H9 (cell line): ENCODE results near the gene SEC22A. TPM values are rescaled to one million over a fixed set of nuclear protein-coding genes. Genes with fewer than 3 reads are reported as not detected.
A peak's percentile ranks its signal among the peaks of the same experiment; 100 is the strongest.

ENCODE experiments used
- DNase-seq: peaks from one replicate; pipeline ENCODE4 v3.0.0-alpha.2; 2017
- H2AFZ ChIP-seq: one replicate; pipeline ENCODE4 v1.6.1; 2013; ENCODE audit warnings: mild to moderate bottlenecking, low read length, control low read depth, moderate library complexity
- H2AK5ac ChIP-seq: 2 replicates; pipeline ENCODE4 v1.6.1; 2013; ENCODE audit warnings: low read length, control low read depth, mixed read lengths; ENCODE audit not compliant: insufficient read length
- H2BK120ac ChIP-seq: one replicate; pipeline ENCODE4 v1.6.1; 2013; ENCODE audit warnings: low read depth, mild to moderate bottlenecking, low read length, control low read depth, inconsistent platforms; ENCODE audit not compliant: poor library complexity, severe bottlenecking
- H2BK12ac ChIP-seq: 2 replicates; pipeline ENCODE4 v1.6.1; 2013; ENCODE audit warnings: low read length, control low read depth, mixed read lengths, low read depth; ENCODE audit not compliant: insufficient read length
- H2BK15ac ChIP-seq: 2 replicates; pipeline ENCODE4 v1.6.1; 2013; ENCODE audit warnings: low read depth, low read length, control low read depth
- H2BK20ac ChIP-seq: one replicate; pipeline ENCODE4 v1.6.1; 2013; ENCODE audit warnings: low read depth, mild to moderate bottlenecking, low read length, control low read depth, inconsistent platforms; ENCODE audit not compliant: poor library complexity, severe bottlenecking
- H2BK5ac ChIP-seq: 2 replicates; pipeline ENCODE4 v1.6.1; 2013; ENCODE audit warnings: low read length, control low read depth, mixed read lengths; ENCODE audit not compliant: insufficient read length
- H3K14ac ChIP-seq: 2 replicates; pipeline ENCODE4 v1.6.1; 2013; ENCODE audit warnings: low read length, control low read depth; ENCODE audit not compliant: insufficient read depth
- H3K18ac ChIP-seq: 2 replicates; pipeline ENCODE4 v1.6.1; 2013; ENCODE audit warnings: low read depth, mild to moderate bottlenecking, mixed read lengths, low read length, control low read depth; ENCODE audit not compliant: insufficient read length
- H3K23ac ChIP-seq: 2 replicates; pipeline ENCODE4 v1.6.1; 2013; ENCODE audit warnings: low read length, control low read depth, mixed read lengths, low read depth; ENCODE audit not compliant: insufficient read length
- H3K23me2 ChIP-seq: 2 replicates; pipeline ENCODE4 v1.6.1; 2013; ENCODE audit warnings: low read depth, mild to moderate bottlenecking, mixed read lengths, low read length, control low read depth; ENCODE audit not compliant: insufficient read length, poor library complexity, severe bottlenecking
- H3K27ac ChIP-seq: 2 replicates; pipeline ENCODE4 v1.5.1; 2013; ENCODE audit warnings: low read length, control low read depth, mixed read lengths, low read depth; ENCODE audit not compliant: insufficient read length
- H3K27me3 ChIP-seq: 2 replicates; pipeline ENCODE4 v1.6.1; 2013; ENCODE audit warnings: low read length, control low read depth, inconsistent platforms; ENCODE audit not compliant: insufficient read depth
- H3K4ac ChIP-seq: 2 replicates; pipeline ENCODE4 v1.6.1; 2013; ENCODE audit warnings: low read depth, mild to moderate bottlenecking, control low read depth, inconsistent platforms, low read length, moderate library complexity
- H3K4me1 ChIP-seq: 2 replicates; pipeline ENCODE4 v1.6.1; 2013; ENCODE audit warnings: low read length, control low read depth, inconsistent platforms; ENCODE audit not compliant: insufficient read depth
- H3K4me2 ChIP-seq: 2 replicates; pipeline ENCODE4 v1.6.1; 2013; ENCODE audit warnings: low read length, control low read depth, mixed read lengths; ENCODE audit not compliant: insufficient read length, insufficient read depth
- H3K56ac ChIP-seq: 2 replicates; pipeline ENCODE4 v1.6.1; 2013; ENCODE audit warnings: low read depth, mild to moderate bottlenecking, mixed read lengths, low read length, control low read depth; ENCODE audit not compliant: insufficient read length
- H3K79me1 ChIP-seq: 2 replicates; pipeline ENCODE4 v1.6.1; 2013; ENCODE audit warnings: low read depth, mild to moderate bottlenecking, moderate library complexity, low read length, control low read depth, inconsistent platforms; ENCODE audit not compliant: insufficient read depth, poor library complexity, severe bottlenecking
- H3K79me2 ChIP-seq: 2 replicates; pipeline ENCODE4 v1.6.1; 2013; ENCODE audit warnings: low read length, control low read depth, inconsistent platforms; ENCODE audit not compliant: insufficient read depth
- H3K9ac ChIP-seq: 2 replicates; pipeline ENCODE4 v1.6.1; 2013; ENCODE audit warnings: low read length, control low read depth, mixed read lengths; ENCODE audit not compliant: insufficient read length; ENCODE audit errors: extremely low read depth
- H3K9me3 ChIP-seq: one replicate; pipeline ENCODE4 v1.6.1; 2013; ENCODE audit warnings: low read depth, low read length, inconsistent platforms; ENCODE audit not compliant: control insufficient read depth
- H3T11ph ChIP-seq: one replicate; pipeline ENCODE4 v1.6.1; 2013; ENCODE audit warnings: mild to moderate bottlenecking, low read length, control low read depth, inconsistent platforms
- H4K20me1 ChIP-seq: one replicate; pipeline ENCODE4 v1.6.1; 2013; ENCODE audit not compliant: control insufficient read depth, insufficient read length, insufficient read depth
- H4K5ac ChIP-seq: 2 replicates; pipeline ENCODE4 v1.6.1; 2013; ENCODE audit warnings: low read depth, mild to moderate bottlenecking, mixed read lengths, low read length, control low read depth; ENCODE audit not compliant: insufficient read length
- H4K8ac ChIP-seq: replicated peaks from 2 replicates; pipeline ENCODE4 v1.6.1; 2013; ENCODE audit warnings: low read length, control low read depth, mixed read lengths, low read depth; ENCODE audit not compliant: insufficient read length
- H4K91ac ChIP-seq: 2 replicates; pipeline ENCODE4 v1.6.1; 2013; ENCODE audit warnings: low read depth, mild to moderate bottlenecking, moderate library complexity, mixed read lengths, low read length, control low read depth; ENCODE audit not compliant: insufficient read length
- H3K27ac Mint-ChIP-seq, 3 experiments: 2 replicates in 2 of 3; 3 replicates in 1 of 3; pipeline ENCODE4 v1.8.0; 2020 to 2021; ENCODE audit warnings: mixed read lengths in 3 of 3, mild to moderate bottlenecking in 1 of 3, moderate library complexity in 1 of 3
- H3K27me3 Mint-ChIP-seq: 2 replicates; pipeline ENCODE4 v1.8.0; 2021; ENCODE audit warnings: low read depth, mild to moderate bottlenecking, moderate library complexity, mixed read lengths
- H3K36me3 Mint-ChIP-seq, 3 experiments: 2 replicates in 2 of 3; 3 replicates in 1 of 3; pipeline ENCODE4 v1.8.0; 2020 to 2021; ENCODE audit warnings: low read depth in 3 of 3, mixed read lengths in 3 of 3; ENCODE audit not compliant: insufficient read depth in 1 of 3
- H3K4me1 Mint-ChIP-seq, 2 experiments: 2 replicates each; pipeline ENCODE4 v1.8.0; 2020; ENCODE audit warnings: mixed read lengths in 2 of 2
- H3K4me3 Mint-ChIP-seq, 2 experiments: 2 replicates in 1 of 2; 3 replicates in 1 of 2; pipeline ENCODE4 v1.8.0; 2020 to 2021; ENCODE audit warnings: mild to moderate bottlenecking in 2 of 2, mixed read lengths in 2 of 2, moderate library complexity in 1 of 2
- H3K9me3 Mint-ChIP-seq, 2 experiments: 2 replicates in 1 of 2; 3 replicates in 1 of 2; pipeline ENCODE4 v1.8.0; 2020; ENCODE audit warnings: mild to moderate bottlenecking in 2 of 2, mixed read lengths in 2 of 2, moderate library complexity in 1 of 2
- WGBS: extraction: QIAGEN DNeasy Blood & Tissue Kit; methylation state at CpG from one replicate; pipeline ENCODE4 v1.1.7; 2013; ENCODE audit warnings: missing lambda C conversion rate, low lambda C conversion rate, mixed read lengths; ENCODE audit not compliant: insufficient read length; ENCODE audit errors: extremely low coverage; 5-methylcytosine and 5-hydroxymethylcytosine counted together
- long read RNA-seq: library from polyadenylated mRNA; unstranded; transcript quantifications from one replicate; pipeline ENCODE4 v2.0.0, GENCODE V29; 2020
- total RNA-seq: library from RNA; stranded (reverse); gene quantifications from 2 replicates; pipeline ENCODE4 v1.2.1, GENCODE V29; 2021
- TF ChIP-seq, protein P1 (sequence below): fragments of 200-600 bp; sonication (generic); conservative IDR thresholded peaks from 3 replicates; pipeline ENCODE4 v1.8.0; 2021; ENCODE audit warnings: antibody characterized with exemption, mild to moderate bottlenecking

SEC22A gene
- total RNA-seq = 6.2 and 9.9 TPM in 2 replicates
- long read RNA-seq, full-length matches to known transcripts = 62 of 78 reads
- long read RNA-seq, partial matches to known transcripts = 3 of 78 reads
- long read RNA-seq, other reads (novel, unspliced or antisense) = 13 of 78 reads

DNA sequence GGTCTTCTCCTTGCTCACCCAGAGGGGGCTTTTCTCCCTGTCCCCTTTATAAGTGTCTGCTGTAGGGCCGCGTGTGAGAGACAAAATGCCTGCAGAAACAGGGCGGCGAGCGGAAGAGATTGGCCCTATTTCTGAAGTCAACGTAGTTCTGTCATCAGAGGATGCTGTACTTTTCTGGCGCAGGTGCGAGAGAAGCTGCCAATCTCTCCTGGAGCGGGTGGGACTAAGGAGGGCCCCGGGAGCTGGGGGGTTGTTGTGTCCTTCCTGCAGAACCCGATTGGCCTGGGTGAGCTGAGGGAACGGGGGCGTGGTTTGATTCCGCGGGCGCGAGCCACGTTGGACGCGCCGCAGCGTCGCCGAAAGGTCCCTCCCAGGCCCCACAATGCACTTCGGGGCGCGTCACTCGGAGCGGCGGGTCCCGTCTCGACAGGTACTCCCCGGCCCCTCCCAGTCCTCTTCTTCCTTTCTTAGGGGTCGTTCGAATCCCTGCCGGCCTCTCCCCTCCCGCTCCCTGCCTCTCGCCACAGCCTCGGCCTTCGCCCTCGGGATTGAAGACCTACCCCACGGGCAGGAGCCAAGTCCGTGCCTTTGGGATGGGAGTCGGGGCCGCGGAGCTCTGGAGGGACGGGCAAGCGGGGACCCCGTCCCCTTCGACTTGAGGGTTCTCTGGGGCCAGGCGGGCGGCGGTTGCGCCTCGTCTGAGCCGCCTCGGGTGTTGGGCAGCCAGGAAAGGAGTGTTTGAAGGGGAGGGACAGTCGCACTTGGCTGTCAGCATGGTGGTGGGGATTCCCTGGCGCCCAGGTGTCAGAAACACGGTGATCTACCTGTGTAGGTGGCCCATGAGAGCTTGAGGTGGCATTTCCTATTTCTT lies at the start of gene SEC22A:
SEC22A (plus strand) TSS at position 387 of the 871 bp plus-strand sequence. CDS start 7,275 bp downstream, outside the sequence.
- no peak within 1 kb of the TSS for H3K23ac ChIP-seq
- no peak within 1 kb of the TSS for H3K27ac ChIP-seq
- no peak within 1 kb of the TSS for H3K56ac ChIP-seq
- Mint-ChIP-seq H3K27me3 (no peaks in the 10 kb centered on the region), H3K36me3 (peaks cover 0 to 6% (median 5%) of the 10 kb centered on the region in 3 experiments; a peak in 3 of 7 replicates), H3K4me3 (peak within 1 kb of the TSS; percentile 89 to 96), H3K27ac (peak within 1 kb of the TSS; percentile 89 to 94 (median 92); a peak in 6 of 7 replicates), H3K4me1 (peaks cover 10 to 21% of the 10 kb centered on the region in 2 experiments), H3K9me3 (peaks cover 7% of the 10 kb centered on the region in 2 experiments; a peak in 4 of 5 replicates)
- peak within 1 kb of the TSS; percentile 81 for H3K9ac ChIP-seq
- no peaks in the 10 kb centered on the region for H3K9me3 ChIP-seq
- H2BK12ac ChIP-seq = no peak within 1 kb of the TSS
- no peak within 1 kb of the TSS for H4K91ac ChIP-seq
- H4K20me1 ChIP-seq = no peaks in the 10 kb centered on the region
- WGBS = no CpG with 5 or more reads among the region's 60 CpGs
- no peak within 1 kb of the TSS for H2BK5ac ChIP-seq
- H3K4ac ChIP-seq = no peak within 1 kb of the TSS; the same call in 1 of the 2 replicates
- H3K79me2 ChIP-seq = no peaks in the 10 kb centered on the region
- DNase-seq = peak; percentile 99
- H3T11ph ChIP-seq = peak within 1 kb of the TSS; percentile 82
- peaks cover 5% of the 10 kb centered on the region; the same call in 1 of the 2 replicates for H3K4me1 ChIP-seq
- H2AFZ ChIP-seq = peak within 1 kb of the TSS; percentile 89
- H2AK5ac ChIP-seq = no peak within 1 kb of the TSS
- H2BK15ac ChIP-seq = no peak within 1 kb of the TSS
- H4K8ac ChIP-seq = no peak within 1 kb of the TSS
- peak within 1 kb of the TSS; percentile 64 for H3K18ac ChIP-seq
- H3K4me2 ChIP-seq = peak within 1 kb of the TSS; percentile 99
- H3K27me3 ChIP-seq = no peaks in the 10 kb centered on the region
- H3K79me1 ChIP-seq = peaks cover 6% of the 10 kb centered on the region
- no peak within 1 kb of the TSS for H2BK20ac ChIP-seq
- no peak within 1 kb of the TSS for H2BK120ac ChIP-seq
- H3K14ac ChIP-seq = peak within 1 kb of the TSS; percentile 80
- H4K5ac ChIP-seq = no peak within 1 kb of the TSS
- TF ChIP-seq, protein P1, sequence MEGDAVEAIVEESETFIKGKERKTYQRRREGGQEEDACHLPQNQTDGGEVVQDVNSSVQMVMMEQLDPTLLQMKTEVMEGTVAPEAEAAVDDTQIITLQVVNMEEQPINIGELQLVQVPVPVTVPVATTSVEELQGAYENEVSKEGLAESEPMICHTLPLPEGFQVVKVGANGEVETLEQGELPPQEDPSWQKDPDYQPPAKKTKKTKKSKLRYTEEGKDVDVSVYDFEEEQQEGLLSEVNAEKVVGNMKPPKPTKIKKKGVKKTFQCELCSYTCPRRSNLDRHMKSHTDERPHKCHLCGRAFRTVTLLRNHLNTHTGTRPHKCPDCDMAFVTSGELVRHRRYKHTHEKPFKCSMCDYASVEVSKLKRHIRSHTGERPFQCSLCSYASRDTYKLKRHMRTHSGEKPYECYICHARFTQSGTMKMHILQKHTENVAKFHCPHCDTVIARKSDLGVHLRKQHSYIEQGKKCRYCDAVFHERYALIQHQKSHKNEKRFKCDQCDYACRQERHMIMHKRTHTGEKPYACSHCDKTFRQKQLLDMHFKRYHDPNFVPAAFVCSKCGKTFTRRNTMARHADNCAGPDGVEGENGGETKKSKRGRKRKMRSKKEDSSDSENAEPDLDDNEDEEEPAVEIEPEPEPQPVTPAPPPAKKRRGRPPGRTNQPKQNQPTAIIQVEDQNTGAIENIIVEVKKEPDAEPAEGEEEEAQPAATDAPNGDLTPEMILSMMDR = no peak
- peaks cover 7% of the 10 kb centered on the region for H3K23me2 ChIP-seq
